Activated CD8-positive, alpha-beta T cell treated with anti-CD3 and anti-CD28 coated beads for 36 hours (primary cell): Measurements from ENCODE around the gene OTULINL. TPM values are rescaled to one million over a fixed set of nuclear protein-coding genes. Genes with fewer than 3 reads are reported as not detected.
"Not testable (repeated sequence)": the region's sequence is repeated elsewhere in the genome, so short reads cannot be mapped to it uniquely, and the experiment has no call there.

ENCODE experiments used
- ATAC-seq: fragments of 200-7000 bp; cut with Tn5 transposase; one replicate; pipeline ENCODE4 v1.10.0; 2021; ENCODE audit warnings: mild to moderate bottlenecking, moderate library complexity
- CTCF ChIA-PET: fragments of 350-600 bp; sonication (Branson Sonifier 250); formaldehyde crosslinking; loops from one replicate; lab custom pipeline; 2021; ENCODE audit warnings: antibody characterized with exemption; lab: Charles Lee
- POLR2A ChIA-PET: fragments of 350-600 bp; sonication (Branson Sonifier 250); formaldehyde crosslinking; loops from one replicate; lab custom pipeline; 2021; ENCODE audit warnings: antibody characterized with exemption; lab: Charles Lee
- DNase-seq: peaks from one replicate; pipeline ENCODE4 v3.0.0-alpha.2; 2020
- H3K27ac Mint-ChIP-seq: one replicate; pipeline ENCODE4 v1.8.0; 2021; ENCODE audit warnings: mild to moderate bottlenecking, mixed read lengths
- H3K27me3 Mint-ChIP-seq: one replicate; pipeline ENCODE4 v1.8.0; 2021; ENCODE audit warnings: mixed read lengths
- H3K36me3 Mint-ChIP-seq: one replicate; pipeline ENCODE4 v1.8.0; 2021; ENCODE audit warnings: low read depth, mixed read lengths
- H3K4me1 Mint-ChIP-seq: one replicate; pipeline ENCODE4 v1.8.0; 2021; ENCODE audit warnings: low read depth, mixed read lengths
- H3K4me3 Mint-ChIP-seq: one replicate; pipeline ENCODE4 v1.8.0; 2021; ENCODE audit warnings: mild to moderate bottlenecking, moderate library complexity, mixed read lengths
- H3K9me3 Mint-ChIP-seq: one replicate; pipeline ENCODE4 v1.8.0; 2021; ENCODE audit warnings: mixed read lengths
- intact Hi-C: fragments of 100-400 bp; cut with micrococcal nuclease; formaldehyde crosslinking; loops from one replicate; pipeline ENCODE4 v1.10.0; 2022
- total RNA-seq, 2 experiments: library from RNA; stranded (reverse); gene quantifications; one replicate each; pipeline ENCODE4 v1.2.3, GENCODE V29; 2021
- TF ChIP-seq, protein P1 (sequence below): fragments of 200-600 bp; IDR thresholded peaks from one replicate; pipeline ENCODE4 v1.8.0; 2022; ENCODE audit warnings: antibody characterized with exemption, mild to moderate bottlenecking

OTULINL gene
- total RNA-seq, 2 experiments from 2014 or later: 19.7 to 21.1 TPM

DNA sequence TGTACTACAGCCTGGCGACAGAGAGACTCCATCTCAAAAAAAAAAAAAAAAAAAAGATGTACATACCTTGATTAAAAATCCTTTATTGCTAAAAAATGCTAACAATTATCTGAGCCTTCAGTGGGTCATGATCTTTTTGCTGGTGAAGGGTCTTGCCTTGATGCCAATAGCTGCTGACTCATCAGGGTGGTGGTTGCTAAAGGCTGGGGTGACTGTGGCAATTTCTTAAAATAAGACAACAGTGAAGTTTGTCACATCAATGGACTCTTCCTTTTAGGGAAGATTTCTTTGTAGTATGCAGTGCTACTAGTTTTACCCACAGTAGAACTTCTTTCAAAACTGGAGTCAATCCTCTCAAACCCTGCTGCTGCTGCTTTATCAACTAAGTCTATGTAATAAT is 33.9 kb upstream of the OTULINL start:
- ChIA-PET POLR2A (no interaction called here), CTCF (no interaction called here)
- Mint-ChIP-seq H3K27me3 (no peaks in the 10 kb centered on the region), H3K4me3 (no peak overlapping the region), H3K9me3 (no peaks in the 10 kb centered on the region), H3K27ac (no peak overlapping the region), H3K36me3 (no peaks in the 10 kb centered on the region), H3K4me1 (peaks cover 5% of the 10 kb centered on the region)
- TF ChIP-seq, protein P1, sequence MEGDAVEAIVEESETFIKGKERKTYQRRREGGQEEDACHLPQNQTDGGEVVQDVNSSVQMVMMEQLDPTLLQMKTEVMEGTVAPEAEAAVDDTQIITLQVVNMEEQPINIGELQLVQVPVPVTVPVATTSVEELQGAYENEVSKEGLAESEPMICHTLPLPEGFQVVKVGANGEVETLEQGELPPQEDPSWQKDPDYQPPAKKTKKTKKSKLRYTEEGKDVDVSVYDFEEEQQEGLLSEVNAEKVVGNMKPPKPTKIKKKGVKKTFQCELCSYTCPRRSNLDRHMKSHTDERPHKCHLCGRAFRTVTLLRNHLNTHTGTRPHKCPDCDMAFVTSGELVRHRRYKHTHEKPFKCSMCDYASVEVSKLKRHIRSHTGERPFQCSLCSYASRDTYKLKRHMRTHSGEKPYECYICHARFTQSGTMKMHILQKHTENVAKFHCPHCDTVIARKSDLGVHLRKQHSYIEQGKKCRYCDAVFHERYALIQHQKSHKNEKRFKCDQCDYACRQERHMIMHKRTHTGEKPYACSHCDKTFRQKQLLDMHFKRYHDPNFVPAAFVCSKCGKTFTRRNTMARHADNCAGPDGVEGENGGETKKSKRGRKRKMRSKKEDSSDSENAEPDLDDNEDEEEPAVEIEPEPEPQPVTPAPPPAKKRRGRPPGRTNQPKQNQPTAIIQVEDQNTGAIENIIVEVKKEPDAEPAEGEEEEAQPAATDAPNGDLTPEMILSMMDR: no peak
- ATAC-seq (no peak), DNase-seq (no peak)
- intact Hi-C loops: no loop called here

GRCh38 chr5:14551211-14551610 is 30.4 kb upstream of the OTULINL start:
- ChIA-PET POLR2A (interaction anchor here (0.5 kb wide), 1 partner anchor 26 kb away, joined by 3 read pairs; no protein-coding TSS in a partner anchor), CTCF (no interaction called here)
- Mint-ChIP-seq H3K4me1 (peaks cover 5% of the 10 kb centered on the region), H3K27ac (no peak overlapping the region), H3K36me3 (peaks cover 3% of the 10 kb centered on the region), H3K9me3 (peaks cover 8% of the 10 kb centered on the region), H3K4me3 (no peak overlapping the region), H3K27me3 (no peaks in the 10 kb centered on the region)
- intact Hi-C loops: no loop called here
- DNase-seq: no peak
- TF ChIP-seq, protein P1: no peak
- ATAC-seq: no peak

DNA sequence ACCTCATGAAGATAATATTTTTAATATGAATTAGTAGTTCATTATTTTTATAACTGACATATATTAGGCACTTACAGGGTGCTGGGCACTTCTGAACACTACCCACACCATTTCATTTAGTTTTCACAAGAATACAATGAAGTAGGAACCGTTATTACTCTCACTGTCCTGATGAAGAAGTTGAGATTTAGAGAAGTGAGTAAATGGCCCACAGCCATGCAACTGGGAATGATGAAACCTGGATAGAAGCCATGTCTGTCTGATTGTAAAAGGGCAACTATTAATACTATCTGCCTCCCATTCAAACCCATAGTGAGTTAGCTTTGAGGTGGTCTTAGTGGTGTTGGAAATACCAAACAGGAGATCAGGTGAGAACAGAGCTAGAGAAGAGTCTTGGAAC is 29.6 kb upstream of the OTULINL start:
- DNase-seq (no peak), ATAC-seq (no peak)
- H3K36me3 Mint-ChIP-seq: peaks cover 3% of the 10 kb centered on the region
- peaks cover 5% of the 10 kb centered on the region for H3K4me1 Mint-ChIP-seq
- ChIA-PET CTCF (no interaction called here), POLR2A (interaction anchor here (0.5 kb wide), 1 partner anchor 27 kb away, joined by 3 read pairs; no protein-coding TSS in a partner anchor)
- TF ChIP-seq, protein P1: no peak
- no peak overlapping the region for H3K4me3 Mint-ChIP-seq
- peaks cover 8% of the 10 kb centered on the region for H3K9me3 Mint-ChIP-seq
- intact Hi-C loops: no loop called here
- H3K27me3 Mint-ChIP-seq: no peaks in the 10 kb centered on the region
- H3K27ac Mint-ChIP-seq: no peak overlapping the region

DNA sequence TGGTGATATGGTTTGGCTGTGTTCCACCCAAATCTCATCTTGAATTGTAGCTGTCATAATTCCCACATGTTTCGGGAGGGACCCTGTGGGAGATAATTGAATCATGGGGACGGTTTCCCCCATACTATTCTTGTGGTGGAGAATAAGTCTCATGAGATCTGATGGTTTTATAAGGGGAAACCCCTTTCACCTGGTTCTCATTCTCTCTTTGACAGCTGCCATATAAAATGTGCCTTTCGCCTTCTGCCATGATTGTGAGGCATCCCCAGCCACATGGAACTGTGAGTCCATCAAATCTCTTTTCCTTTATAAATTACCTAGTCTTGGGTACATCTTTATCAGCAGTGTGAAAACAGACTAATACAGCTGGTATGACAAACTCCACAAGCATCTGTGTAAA is 27.3 kb upstream of the OTULINL start:
- ATAC-seq, H3K4me3 Mint-ChIP-seq, POLR2A ChIA-PET, H3K27ac Mint-ChIP-seq, H3K36me3 Mint-ChIP-seq, CTCF ChIA-PET, H3K9me3 Mint-ChIP-seq, H3K27me3 Mint-ChIP-seq, intact Hi-C loops, DNase-seq: not testable (repeated sequence)
- H3K4me1 Mint-ChIP-seq: peaks cover 11% of the 10 kb centered on the region

GRCh38 chr5:14556015-14556414 is 25.6 kb upstream of the OTULINL start:
- no peak overlapping the region for H3K4me3 Mint-ChIP-seq
- intact Hi-C loops: no loop called here
- TF ChIP-seq, protein P1: no peak
- H3K9me3 Mint-ChIP-seq: peaks cover 8% of the 10 kb centered on the region
- ChIA-PET CTCF (no interaction called here), POLR2A (no interaction called here)
- no peaks in the 10 kb centered on the region for H3K27me3 Mint-ChIP-seq
- H3K36me3 Mint-ChIP-seq: peaks cover 3% of the 10 kb centered on the region
- no peak overlapping the region for H3K27ac Mint-ChIP-seq
- DNase-seq: no peak
- H3K4me1 Mint-ChIP-seq: peaks cover 20% of the 10 kb centered on the region
- ATAC-seq: no peak
